NCI-H1930 (cell line): ENCODE measurements around the gene ALDH3A1.
"Not testable (repeated sequence)": the region's sequence is repeated elsewhere in the genome, so short reads cannot be mapped to it uniquely, and the experiment has no call there.

Source experiments
- DNase-seq, 2 experiments: peaks; one replicate each; lab custom pipeline; 2025; lab: John Stamatoyannopoulos, UW

ALDH3A1 gene

GRCh38 chr17:19747829-19748806, at the start of gene ALDH3A1:
TSS of gene ALDH3A1 (minus strand) at chr17:19748298. CDS start at chr17:19745129, 3,169 bp downstream.
- no peak for DNase-seq

DNA sequence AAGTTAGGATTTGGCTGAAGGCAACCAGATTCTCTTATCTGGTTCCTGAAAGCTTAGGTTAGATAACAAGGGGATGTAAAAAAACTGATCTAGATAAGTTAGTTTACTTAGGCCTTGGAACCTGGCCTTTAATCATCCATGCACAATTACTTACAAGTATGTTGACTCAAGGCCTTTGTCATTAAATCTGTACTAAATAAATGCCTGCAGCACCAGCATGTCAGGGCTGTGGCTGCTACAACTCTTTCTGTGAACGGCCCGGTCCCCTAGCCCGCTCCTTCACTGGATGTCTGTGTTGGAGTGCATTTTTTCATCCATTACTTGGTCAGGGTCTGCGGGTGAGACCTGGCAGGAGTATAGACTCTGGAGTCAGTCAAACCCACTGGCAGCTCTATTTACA, 48.4 kb upstream of the ALDH3A1 start:
- no peak for DNase-seq

- no peak for DNase-seq
These were observed 43.9 kb upstream of the ALDH3A1 start for GRCh38 chr17:19791918-19792550.

- no peak for DNase-seq
These were observed 39.7 kb upstream of the ALDH3A1 start for GRCh38 chr17:19787733-19788357.

- no peak for DNase-seq
These were observed 37.8 kb upstream of the ALDH3A1 start for GRCh38 chr17:19785854-19786253.

- DNase-seq: no peak
These were observed 33.7 kb upstream of the ALDH3A1 start for GRCh38 chr17:19781488-19782458.

GRCh38 chr17:19780846-19781245, 32.7 kb upstream of the ALDH3A1 start:
- DNase-seq: no peak

- DNase-seq: no peak
These were observed 25.4 kb upstream of the ALDH3A1 start for GRCh38 chr17:19773534-19773933.

GRCh38 chr17:19771971-19772630, 24.0 kb upstream of the ALDH3A1 start:
- DNase-seq: no peak

- no peak for DNase-seq
These were observed 23.1 kb upstream of the ALDH3A1 start for GRCh38 chr17:19770985-19771735.

DNA sequence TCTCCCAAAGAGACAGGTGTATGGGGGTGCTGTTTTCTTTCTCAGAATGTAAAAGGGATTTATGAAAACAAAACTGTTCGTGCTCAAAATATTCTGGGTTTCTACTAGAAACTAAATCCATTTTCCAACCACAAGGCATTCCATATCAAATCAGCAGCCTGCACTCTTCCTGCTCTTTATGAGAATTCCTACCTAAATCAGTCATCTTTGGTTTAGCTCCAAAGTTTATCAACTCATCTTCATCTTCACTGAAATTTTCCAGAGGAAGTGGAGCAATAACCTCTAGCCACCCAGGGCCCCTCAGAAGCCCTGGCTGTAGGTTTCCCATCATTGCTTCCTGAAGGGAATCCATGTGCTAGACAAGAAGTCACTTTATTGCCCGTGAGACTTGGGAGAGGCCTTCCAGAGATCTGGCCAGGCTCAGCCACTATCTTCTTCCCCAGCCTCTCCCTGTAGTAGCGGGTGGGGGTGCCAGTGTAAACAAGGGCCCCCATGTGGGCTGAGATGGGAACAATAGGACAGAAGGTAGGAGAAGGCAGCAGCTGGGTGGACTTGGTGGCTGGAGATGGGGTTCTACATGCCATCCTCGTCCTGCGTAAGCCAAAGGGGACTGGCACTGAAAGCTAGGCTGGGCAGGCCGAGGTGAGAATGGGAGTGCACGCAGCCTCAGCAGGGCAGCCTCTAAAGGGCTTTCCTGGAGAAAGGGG, 22.0 kb upstream of the ALDH3A1 start:
- no peak for DNase-seq

- no peak for DNase-seq
These were observed 20.1 kb upstream of the ALDH3A1 start for GRCh38 chr17:19768046-19768782.

- peak; percentile 19 to 57 for DNase-seq
These were observed 18.5 kb upstream of the ALDH3A1 start for GRCh38 chr17:19766421-19767270.

GRCh38 chr17:19766016-19766415, 17.9 kb upstream of the ALDH3A1 start:
- no peak for DNase-seq

DNA sequence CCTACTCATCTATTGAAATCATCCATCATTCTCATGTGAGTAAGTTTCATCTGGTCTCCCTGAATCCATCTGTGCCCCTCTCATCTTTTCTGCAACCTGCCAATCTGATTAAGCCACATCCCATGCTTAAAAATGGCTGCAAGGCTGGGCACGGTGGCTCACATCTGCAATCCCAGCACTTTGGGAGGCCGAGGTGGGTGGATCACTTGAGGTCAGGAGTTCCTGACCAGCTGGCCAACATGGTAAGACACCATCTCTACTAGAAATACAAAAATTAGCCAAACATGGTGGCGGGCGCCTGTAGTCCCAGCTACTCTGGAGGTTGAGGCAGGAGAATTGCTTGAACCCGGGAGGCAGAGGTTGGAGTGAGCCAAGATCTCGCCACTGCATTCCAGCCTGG, 15.9 kb upstream of the ALDH3A1 start:
- DNase-seq: not testable (repeated sequence)

- DNase-seq: no peak
These were observed 15.3 kb upstream of the ALDH3A1 start for GRCh38 chr17:19763416-19763815.

DNA sequence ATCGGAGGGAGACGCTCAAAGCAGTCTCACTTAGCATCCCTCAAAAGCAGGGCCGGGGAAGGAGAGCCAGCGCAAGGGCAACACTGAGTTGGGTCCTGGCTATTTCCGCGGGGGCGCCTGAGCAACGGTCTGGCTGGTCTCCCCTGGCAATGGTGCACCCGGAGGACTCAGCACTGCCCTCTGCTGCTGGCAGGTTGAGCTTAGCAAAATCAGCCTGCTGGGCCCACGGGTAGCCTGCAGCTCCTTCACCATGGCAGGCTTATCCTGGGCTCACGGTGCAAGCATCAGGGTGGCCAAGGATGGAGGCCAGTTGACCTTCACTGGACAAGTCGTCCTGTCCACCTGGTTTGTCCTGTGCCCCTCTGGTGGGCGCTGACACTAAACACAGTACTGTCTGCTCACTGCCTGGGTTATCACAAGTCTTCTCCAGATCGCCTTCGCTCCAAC, 14.4 kb upstream of the ALDH3A1 start:
- DNase-seq: peak; percentile 36 to 66

GRCh38 chr17:19760746-19761145, 12.6 kb upstream of the ALDH3A1 start:
- no peak for DNase-seq
